ENCODE results near the gene CEP85L. TPM values are rescaled to one million over a fixed set of nuclear protein-coding genes. Genes with fewer than 3 reads are reported as not detected.
"Not testable (repeated sequence)": the region's sequence is repeated elsewhere in the genome, so short reads cannot be mapped to it uniquely, and the experiment has no call there.

CEP85L gene
- total and polyA plus RNA-seq, 12 donors: 1.0 to 19.2 (median 8.1) TPM

GRCh38 chr6:118444796-118445195, 206.6 kb downstream of the CEP85L start:
- peaks cover 0 to 85% (median 28%) of the 10 kb centered on the region in 11 donors for H3K9me3 ChIP-seq

GRCh38 chr6:118436482-118436881, 214.9 kb downstream of the CEP85L start:
- Histone ChIP-seq H3K4me1 (no peaks in the 10 kb centered on the region), H3K4me3 (no peak overlapping the region), H3K27ac (no peak overlapping the region), H3K27me3 (no peaks in the 10 kb centered on the region), H3K36me3 (no peaks in the 10 kb centered on the region), H3K9me3 (peaks cover 0 to 70% (median 21%) of the 10 kb centered on the region in 11 donors)
- intact Hi-C loops (cut with DNase I): no loop called here
- ATAC-seq: no peak
- WGBS, 2 donors: 60 to 63% methylated on average over 3 of the region's 3 CpGs
- DNase-seq: no peak
- no peak for TF ChIP-seq CTCF (IDR thresholded peaks at IDR 0.05)

More at GRCh38 chr6:118444796-118445195, 206.6 kb downstream of the CEP85L start:
- peaks cover 0 to 12% (median 0%) of the 10 kb centered on the region in 9 donors for H3K36me3 ChIP-seq
- DNase-seq (no peak), ATAC-seq (no peak)
- no peak overlapping the region for H3K4me3 ChIP-seq
- H3K27ac ChIP-seq: no peak overlapping the region
- TF ChIP-seq CTCF (IDR thresholded peaks at IDR 0.05): no peak
- no peaks in the 10 kb centered on the region for H3K27me3 ChIP-seq
- WGBS, 2 donors: 100% methylated on average over 1 of the region's 1 CpG
- H3K4me1 ChIP-seq: no peaks in the 10 kb centered on the region
- intact Hi-C loops (cut with DNase I): no loop called here

- WGBS, 2 donors: 94 to 95% methylated on average over 3 of the region's 3 CpGs
These were observed 217.2 kb downstream of the CEP85L start for GRCh38 chr6:118434147-118434546.

GRCh38 chr6:118421312-118421711, 230.1 kb downstream of the CEP85L start:
- DNase-seq; H3K27ac ChIP-seq; intact Hi-C loops (cut with DNase I); H3K27me3 ChIP-seq; ATAC-seq; H3K36me3 ChIP-seq; H3K4me1 ChIP-seq; H3K4me3 ChIP-seq: not testable (repeated sequence)
- WGBS, 2 donors: 76 to 84% methylated on average over 5 of the region's 5 CpGs
- H3K9me3 ChIP-seq: peaks cover 0 to 35% (median 0%) of the 10 kb centered on the region in 11 donors

More at GRCh38 chr6:118434147-118434546, 217.2 kb downstream of the CEP85L start:
- H3K27ac ChIP-seq; H3K4me1 ChIP-seq; H3K4me3 ChIP-seq; ATAC-seq; H3K27me3 ChIP-seq; DNase-seq; intact Hi-C loops (cut with DNase I); H3K36me3 ChIP-seq: not testable (repeated sequence)
- H3K9me3 ChIP-seq: peaks cover 0 to 59% (median 9%) of the 10 kb centered on the region in 11 donors

GRCh38 chr6:118419448-118420394, 231.7 kb downstream of the CEP85L start:
- no peak for TF ChIP-seq CTCF (IDR thresholded peaks at IDR 0.05)
- intact Hi-C loops (cut with DNase I): no loop called here
- no peak overlapping the region for H3K4me3 ChIP-seq

More at GRCh38 chr6:118419448-118420394, 231.7 kb downstream of the CEP85L start:
- H3K27ac ChIP-seq: no peak overlapping the region
- H3K27me3 ChIP-seq: no peaks in the 10 kb centered on the region
- H3K36me3 ChIP-seq: no peaks in the 10 kb centered on the region
- DNase-seq (no peak), ATAC-seq (no peak)
- H3K4me1 ChIP-seq: no peaks in the 10 kb centered on the region
- H3K9me3 ChIP-seq: peaks cover 0 to 21% (median 0%) of the 10 kb centered on the region in 11 donors

Other genes with a start within 250 kb of the CEP85L start
- 1,000 to 10,000 TPM; 1,787 to 3,094 (median 2,650) TPM for gene PLN, start 103.3 kb downstream of the CEP85L start, total RNA-seq
- 100 to 1,000 TPM; 764 to 848 TPM for gene PLN, start 103.3 kb downstream of the CEP85L start, polyA plus RNA-seq
- gene ASF1A, start 242.6 kb upstream of the CEP85L start, total RNA-seq: 10 to 100 TPM; 15.1 to 25.5 (median 22.0) TPM
- gene ASF1A, start 242.6 kb upstream of the CEP85L start, polyA plus RNA-seq: 10 to 100 TPM; 11.7 to 27.2 TPM